Right lobe of liver (tissue), 4 donors: ENCODE data around the gene E2F8.

ENCODE experiments used
- CTCF ChIP-seq, 4 donors: fragments of 200-600 bp in 3 of 4; fragments of 450-650 bp in 1 of 4; IDR thresholded peaks; one replicate each; pipeline versions ENCODE4 v1.5.1 to v1.8.0; 2016 to 2022; ENCODE audit warnings: antibody characterized with exemption in 4 of 4, mild to moderate bottlenecking in 2 of 4
- POLR2A ChIP-seq: fragments of 450-650 bp; IDR thresholded peaks from one replicate; pipeline ENCODE4 v1.6.1; 2017; ENCODE audit warnings: antibody characterized with exemption, mild to moderate bottlenecking
- donor health status: DM: no; HTN: no; CAD: no.
- donor health status: DM: no; HTN: no; CAD: no.
- donor health status: DM: no; HTN: yes; CAD: no.

DNA sequence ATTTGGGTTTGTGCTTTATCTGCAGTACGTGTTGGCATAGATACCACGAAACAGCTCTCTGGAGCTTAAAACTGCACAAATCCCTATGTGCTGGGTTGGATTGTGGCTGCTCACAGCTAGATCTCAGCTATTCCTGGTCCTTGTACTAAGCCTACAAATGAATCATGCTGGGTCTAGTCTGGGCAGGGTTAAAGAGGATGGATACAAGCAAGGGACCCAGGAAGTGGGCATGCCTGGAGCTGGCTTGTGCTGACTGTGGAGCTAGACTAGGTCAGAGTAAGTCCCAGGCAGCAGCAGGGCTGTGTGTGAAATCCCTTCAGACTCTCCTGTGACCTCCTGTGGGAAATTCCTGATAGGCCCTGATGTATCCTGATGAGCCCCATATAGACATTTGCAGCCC, 3.9 kb upstream of the E2F8 start:
- TF ChIP-seq CTCF (IDR thresholded peaks at IDR 0.05) (no peak), POLR2A (no peak)
